GM12878 (cell line): Measurements from ENCODE around the gene IGF2BP2. TPM values are rescaled to one million over a fixed set of nuclear protein-coding genes. Genes with fewer than 3 reads are reported as not detected.

Experiments used
- ATAC-seq: fragments of 200-7000 bp; cut with Tn5 transposase; 3 replicates; pipeline ENCODE4 v1.9.1; 2020; ENCODE audit warnings: mild to moderate bottlenecking, moderate library complexity
- BruUV-seq: library from RNA; stranded (reverse); fragments of 400-500 nt; replicated peaks from 2 replicates; lab custom pipeline; 2021; lab: Mats Ljungman, UMichigan
- CTCF ChIA-PET: fragments of 300-600 bp; sonication (Branson Sonifier 250); formaldehyde crosslinking; extraction: SDS; loops from one replicate; lab custom pipeline; 2021; ENCODE audit warnings: inconsistent platforms; lab: Yijun Ruan, JAX
- POLR2A ChIA-PET: fragments of 350-600 bp; formaldehyde crosslinking; extraction: SDS; loops from one replicate; lab custom pipeline; 2021; ENCODE audit warnings: inconsistent platforms; lab: Charles Lee
- RAD21 ChIA-PET: fragments of 300-600 bp; sonication (Branson Sonifier 250); formaldehyde crosslinking; loops from one replicate; lab custom pipeline; 2023; ENCODE audit warnings: antibody characterized with exemption; ENCODE audit not compliant: unreplicated experiment; lab: Charles Lee
- SMC1A ChIA-PET: fragments of 300-600 bp; sonication (Branson Sonifier 250); formaldehyde crosslinking; loops from one replicate; lab custom pipeline; 2023; ENCODE audit not compliant: unreplicated experiment, uncharacterized antibody; lab: Charles Lee
- DNase-seq: peaks from one replicate; pipeline ENCODE4 v3.0.0-alpha.2; 2011; ENCODE audit warnings: low read depth, low spot score
- FAIRE-seq: peaks from 3 replicates; lab custom pipeline; 2011; peaks lifted over from hg19 to GRCh38; lab: Jason Lieb, UNC
- H2AFZ ChIP-seq: 2 replicates; pipeline ENCODE4 v1.6.0; 2011; ENCODE audit warnings: low read depth, low read length, control low read depth; ENCODE audit not compliant: control insufficient read depth
- H3K27ac ChIP-seq: 2 replicates; pipeline ENCODE4 v1.5.1; 2011; ENCODE audit warnings: control low read depth; ENCODE audit not compliant: control insufficient read depth, insufficient read depth
- H3K27me3 ChIP-seq, 2 experiments: replicated peaks in 1 of 2; 2 replicates each; pipeline versions ENCODE4 v1.6.0 to v1.6.1; 2011; ENCODE audit warnings: low read length in 1 of 2; ENCODE audit not compliant: control insufficient read depth in 2 of 2, insufficient read depth in 2 of 2
- H3K36me3 ChIP-seq, 2 experiments: 2 replicates each; pipeline ENCODE4 v1.5.1; 2011; ENCODE audit warnings: low read length in 1 of 2; ENCODE audit not compliant: control insufficient read depth in 2 of 2, insufficient read depth in 2 of 2
- H3K4me1 ChIP-seq: 2 replicates; pipeline ENCODE4 v1.6.1; 2011; ENCODE audit warnings: mild to moderate bottlenecking, low read length, moderate library complexity, mixed read lengths; ENCODE audit not compliant: control insufficient read depth, insufficient read depth
- H3K4me2 ChIP-seq: 2 replicates; pipeline ENCODE4 v1.6.0; 2011; ENCODE audit warnings: control low read depth; ENCODE audit not compliant: control insufficient read depth, insufficient read depth
- H3K4me3 ChIP-seq: fragments of 200-600 bp; sonication (generic); 2 replicates; pipeline ENCODE4 v1.5.1; 2016
- H3K79me2 ChIP-seq: 2 replicates; pipeline ENCODE4 v1.6.0; 2011; ENCODE audit warnings: low read length; ENCODE audit not compliant: control insufficient read depth, insufficient read depth
- H3K9ac ChIP-seq: 2 replicates; pipeline ENCODE4 v1.8.0; 2011; ENCODE audit warnings: low read length, control low read depth, mixed read lengths; ENCODE audit not compliant: control insufficient read depth, insufficient read depth
- H3K9me3 ChIP-seq: replicated peaks from 3 replicates; pipeline ENCODE4 v1.5.1; 2011; ENCODE audit warnings: mild to moderate bottlenecking, low read length; ENCODE audit not compliant: control insufficient read depth, insufficient read depth
- H4K20me1 ChIP-seq: 2 replicates; pipeline ENCODE4 v1.6.0; 2011; ENCODE audit not compliant: control insufficient read depth, insufficient read depth
- ATF7 ChIP-seq: fragments of 450-650 bp; IDR thresholded peaks from 2 replicates; pipeline ENCODE4 v1.6.1; 2016; ENCODE audit warnings: low read depth, mild to moderate bottlenecking
- BACH1 ChIP-seq: fragments of 450-650 bp; IDR thresholded peaks from 2 replicates; pipeline ENCODE4 v1.6.1; 2017; ENCODE audit warnings: mild to moderate bottlenecking, borderline replicate concordance
- BHLHE40 ChIP-seq, 2 experiments: fragments of 450-650 bp in 1 of 2; IDR thresholded peaks; 2 replicates each; pipeline ENCODE4 v1.6.1; 2011 to 2017; ENCODE audit warnings: low read depth in 2 of 2, borderline replicate concordance in 1 of 2, improper control_type of control experiment in 1 of 2, low read length in 1 of 2, mild to moderate bottlenecking in 1 of 2
- LARP7 ChIP-seq: fragments of 450-650 bp; IDR thresholded peaks from 2 replicates; pipeline ENCODE4 v1.6.1; 2017; ENCODE audit warnings: mild to moderate bottlenecking
- POLR2AphosphoS5 ChIP-seq: IDR thresholded peaks from 2 replicates; pipeline ENCODE4 v1.6.1; 2011; ENCODE audit warnings: mild to moderate bottlenecking, low read length, inconsistent platforms
- RELA ChIP-seq: fragments of 450-650 bp; IDR thresholded peaks from 2 replicates; pipeline ENCODE4 v1.8.0; 2014; ENCODE audit warnings: borderline replicate concordance; ENCODE audit not compliant: partially characterized antibody
- SMC3 ChIP-seq: IDR thresholded peaks from 2 replicates; pipeline ENCODE4 v1.6.1; 2011; ENCODE audit warnings: low read length, improper control_type of control experiment, borderline replicate concordance
- SP1 ChIP-seq: IDR thresholded peaks from one replicate; pipeline ENCODE4 v1.6.1; 2011; ENCODE audit warnings: low read depth, low read length
- SPI1 ChIP-seq: IDR thresholded peaks from 2 replicates; pipeline ENCODE4 v1.6.1; 2011; ENCODE audit warnings: low read depth, mild to moderate bottlenecking, low read length, moderate library complexity, borderline replicate concordance; ENCODE audit not compliant: insufficient read depth
- STAT1 ChIP-seq: fragments of 450-650 bp; conservative IDR thresholded peaks from 2 replicates; pipeline ENCODE4 v1.6.1; 2014; ENCODE audit warnings: antibody characterized with exemption, mild to moderate bottlenecking
- TARDBP ChIP-seq: IDR thresholded peaks from 2 replicates; pipeline ENCODE4 v1.6.1; 2016; ENCODE audit warnings: borderline replicate concordance
- TBL1XR1 ChIP-seq: IDR thresholded peaks from 2 replicates; pipeline ENCODE4 v1.6.1; 2012; ENCODE audit warnings: low read depth, low read length, improper control_type of control experiment
- TCF12 ChIP-seq: IDR thresholded peaks from 2 replicates; pipeline ENCODE4 v1.6.1; 2011; ENCODE audit warnings: low read depth, mild to moderate bottlenecking, low read length
- WGBS: methylation state at CpG from one replicate; pipeline ENCODE4 v1.1.6; 2016; ENCODE audit warnings: low lambda C conversion rate; ENCODE audit not compliant: insufficient replicate concordance, insufficient coverage; ENCODE audit errors: missing lambda C conversion rate; 5-methylcytosine and 5-hydroxymethylcytosine counted together
- in situ Hi-C: fragments of 300-500 bp; cut with MboI; formaldehyde crosslinking; loops from 9 replicates; pipeline ENCODE4 v1.14.3; 2018; ENCODE audit warnings: mixed read lengths
- intact Hi-C: fragments of 100-400 bp; cut with micrococcal nuclease; formaldehyde crosslinking; loops from one replicate; pipeline ENCODE4 v1.14.2; 2022; ENCODE audit not compliant: unreplicated experiment
- polyA plus RNA-seq, 11 experiments: library from polyadenylated mRNA; depleted of rRNA in 4 of 11; unstranded in 6 of 11; stranded (reverse) in 5 of 11; fragments of >200 nt; fragmentation: Nextera tagmentation in 4 of 11; fragmentation: Illumina TruSeq in 1 of 11; extraction: Ambion mirVana in 4 of 11; extraction: Trizol in 1 of 11; gene quantifications; 1 replicate in 1 of 11; 2 replicates in 10 of 11; pipeline versions ENCODE4 v1.2.1 to v1.2.3, GENCODE V29; 2011 to 2016; ENCODE audit warnings: inconsistent platforms in 2 of 11, missing spikeins in 2 of 11, low read depth in 1 of 11
- total RNA-seq, 4 experiments: library from RNA; depleted of rRNA in 3 of 4; stranded (reverse); fragments of >200 nt in 3 of 4; fragmentation: Illumina TruSeq in 1 of 4; extraction: Trizol in 1 of 4; gene quantifications; 2 replicates each; pipeline versions ENCODE4 v1.2.1 to v1.2.3, GENCODE V29; 2013 to 2021
- TF ChIP-seq, protein P1 (sequence below): IDR thresholded peaks from 2 replicates; pipeline ENCODE4 v1.6.1; 2012; ENCODE audit warnings: low read depth, low read length, improper control_type of control experiment
- TF ChIP-seq, protein P2 (sequence below): fragments of 150-350 bp; IDR thresholded peaks from 2 replicates; pipeline ENCODE4 v1.6.1; 2016; ENCODE audit warnings: low read depth, low read length
- TF ChIP-seq, protein P3 (sequence below): IDR thresholded peaks from 2 replicates; pipeline ENCODE4 v1.6.1; 2011; ENCODE audit warnings: mild to moderate bottlenecking, low read depth, low read length, moderate library complexity; ENCODE audit not compliant: insufficient replicate concordance
- TF ChIP-seq, protein P4 (sequence below): IDR thresholded peaks from 2 replicates; pipeline ENCODE4 v1.6.1; 2012; ENCODE audit warnings: low read length, inconsistent platforms

The IGF2BP2 gene
- total and polyA plus RNA-seq, 10 of the 15 experiments (the other 5 are each of a cell fraction or from before 2014, with no cell fraction given): 0.25 to 0.72 TPM; not detected in 8

DNA sequence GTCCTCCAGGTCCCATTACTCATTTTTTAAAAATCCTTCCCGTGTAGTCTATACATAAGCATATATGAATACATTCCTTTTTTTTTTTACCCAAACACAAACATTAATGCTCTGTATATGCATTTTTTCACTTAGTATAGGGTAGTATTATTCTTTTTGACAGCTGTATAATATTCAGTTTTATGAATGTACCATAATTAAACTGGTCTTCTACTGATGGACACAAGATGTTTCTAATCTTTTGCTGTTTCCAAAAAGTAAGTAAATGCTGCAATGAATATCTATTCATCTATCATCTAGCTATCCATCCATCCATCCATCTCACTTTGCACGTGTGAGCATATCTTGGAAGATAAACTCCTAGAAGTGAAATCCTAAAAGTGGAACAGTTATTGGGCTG, 110.8 kb downstream of the IGF2BP2 start (continued):
- TF ChIP-seq, protein P1, sequence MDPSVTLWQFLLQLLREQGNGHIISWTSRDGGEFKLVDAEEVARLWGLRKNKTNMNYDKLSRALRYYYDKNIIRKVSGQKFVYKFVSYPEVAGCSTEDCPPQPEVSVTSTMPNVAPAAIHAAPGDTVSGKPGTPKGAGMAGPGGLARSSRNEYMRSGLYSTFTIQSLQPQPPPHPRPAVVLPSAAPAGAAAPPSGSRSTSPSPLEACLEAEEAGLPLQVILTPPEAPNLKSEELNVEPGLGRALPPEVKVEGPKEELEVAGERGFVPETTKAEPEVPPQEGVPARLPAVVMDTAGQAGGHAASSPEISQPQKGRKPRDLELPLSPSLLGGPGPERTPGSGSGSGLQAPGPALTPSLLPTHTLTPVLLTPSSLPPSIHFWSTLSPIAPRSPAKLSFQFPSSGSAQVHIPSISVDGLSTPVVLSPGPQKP: no peak
- no peak for TF ChIP-seq BACH1
- no peak for TF ChIP-seq BHLHE40 (IDR thresholded peaks at IDR 0.05; ENCODE audit: borderline replicate concordance in 1 of 2, low read depth in 2 of 2, low read length in 1 of 2)
- TF ChIP-seq, protein P2, sequence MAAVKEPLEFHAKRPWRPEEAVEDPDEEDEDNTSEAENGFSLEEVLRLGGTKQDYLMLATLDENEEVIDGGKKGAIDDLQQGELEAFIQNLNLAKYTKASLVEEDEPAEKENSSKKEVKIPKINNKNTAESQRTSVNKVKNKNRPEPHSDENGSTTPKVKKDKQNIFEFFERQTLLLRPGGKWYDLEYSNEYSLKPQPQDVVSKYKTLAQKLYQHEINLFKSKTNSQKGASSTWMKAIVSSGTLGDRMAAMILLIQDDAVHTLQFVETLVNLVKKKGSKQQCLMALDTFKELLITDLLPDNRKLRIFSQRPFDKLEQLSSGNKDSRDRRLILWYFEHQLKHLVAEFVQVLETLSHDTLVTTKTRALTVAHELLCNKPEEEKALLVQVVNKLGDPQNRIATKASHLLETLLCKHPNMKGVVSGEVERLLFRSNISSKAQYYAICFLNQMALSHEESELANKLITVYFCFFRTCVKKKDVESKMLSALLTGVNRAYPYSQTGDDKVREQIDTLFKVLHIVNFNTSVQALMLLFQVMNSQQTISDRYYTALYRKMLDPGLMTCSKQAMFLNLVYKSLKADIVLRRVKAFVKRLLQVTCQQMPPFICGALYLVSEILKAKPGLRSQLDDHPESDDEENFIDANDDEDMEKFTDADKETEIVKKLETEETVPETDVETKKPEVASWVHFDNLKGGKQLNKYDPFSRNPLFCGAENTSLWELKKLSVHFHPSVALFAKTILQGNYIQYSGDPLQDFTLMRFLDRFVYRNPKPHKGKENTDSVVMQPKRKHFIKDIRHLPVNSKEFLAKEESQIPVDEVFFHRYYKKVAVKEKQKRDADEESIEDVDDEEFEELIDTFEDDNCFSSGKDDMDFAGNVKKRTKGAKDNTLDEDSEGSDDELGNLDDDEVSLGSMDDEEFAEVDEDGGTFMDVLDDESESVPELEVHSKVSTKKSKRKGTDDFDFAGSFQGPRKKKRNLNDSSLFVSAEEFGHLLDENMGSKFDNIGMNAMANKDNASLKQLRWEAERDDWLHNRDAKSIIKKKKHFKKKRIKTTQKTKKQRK: no peak
- no peak for TF ChIP-seq ATF7

DNA sequence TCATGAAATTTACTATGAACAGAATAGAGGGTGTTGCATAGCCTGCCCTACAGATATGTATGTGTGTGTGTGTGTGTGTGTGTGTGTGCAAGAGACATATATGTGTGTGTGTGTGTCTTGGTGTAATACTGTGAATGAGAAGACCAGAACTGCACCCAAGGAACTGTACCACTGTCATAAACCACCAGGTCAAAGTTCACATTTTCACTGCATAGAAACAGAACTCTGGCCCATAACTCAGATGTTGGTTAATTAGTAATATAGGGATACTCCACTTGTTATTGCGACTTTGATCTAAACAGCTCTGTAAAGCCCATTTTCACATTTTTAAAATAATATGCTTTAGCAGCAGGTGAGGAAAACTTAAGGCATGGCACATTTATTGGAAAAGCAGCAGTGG, 111.8 kb downstream of the IGF2BP2 start:
- no peak overlapping the region for H3K9ac ChIP-seq
- H4K20me1 ChIP-seq: no peaks in the 10 kb centered on the region
- H2AFZ ChIP-seq: no peak overlapping the region
- no peaks in the 10 kb centered on the region; the same call in 2 of the 3 replicates for H3K9me3 ChIP-seq
- FAIRE-seq: no peak
- ChIA-PET SMC1A (interaction anchor here (1.2 to 1.7 kb wide), 2 partner anchors 10 to 55 kb away, joined by 3 read pairs; no protein-coding TSS in a partner anchor), RAD21 (no interaction called here), CTCF (interaction anchor here (0.9 kb wide), 1 partner anchor 55 kb away, joined by 4 read pairs; no protein-coding TSS in a partner anchor), POLR2A (interaction anchor here (0.8 kb wide), 1 partner anchor 10 kb away, joined by 3 read pairs; no protein-coding TSS in a partner anchor)
- in situ Hi-C loops: no loop called here
- H3K79me2 ChIP-seq: no peaks in the 10 kb centered on the region
- 33% methylated on average over 1 of the region's 1 CpG for WGBS
- no peak overlapping the region for H3K4me2 ChIP-seq
- no peak for DNase-seq
- no peak overlapping the region for H3K4me3 ChIP-seq
- H3K4me1 ChIP-seq: no peaks in the 10 kb centered on the region
- H3K36me3 ChIP-seq: no peaks in the 10 kb centered on the region
- H3K27me3 ChIP-seq: peaks cover 0 to 9% of the 10 kb centered on the region in 2 experiments; a peak in 1 of 4 replicates
- intact Hi-C loops: no loop called here
- BruUV-seq: no TSS peak
- no peak for ATAC-seq
- no peak overlapping the region for H3K27ac ChIP-seq
- TF ChIP-seq RELA (no peak), SPI1 (no peak), SMC3 (no peak), LARP7 (no peak), TCF12 (no peak), POLR2AphosphoS5 (no peak), SP1 (no peak), TARDBP (no peak), STAT1 (no peak), TBL1XR1 (no peak)
- TF ChIP-seq, protein P3, sequence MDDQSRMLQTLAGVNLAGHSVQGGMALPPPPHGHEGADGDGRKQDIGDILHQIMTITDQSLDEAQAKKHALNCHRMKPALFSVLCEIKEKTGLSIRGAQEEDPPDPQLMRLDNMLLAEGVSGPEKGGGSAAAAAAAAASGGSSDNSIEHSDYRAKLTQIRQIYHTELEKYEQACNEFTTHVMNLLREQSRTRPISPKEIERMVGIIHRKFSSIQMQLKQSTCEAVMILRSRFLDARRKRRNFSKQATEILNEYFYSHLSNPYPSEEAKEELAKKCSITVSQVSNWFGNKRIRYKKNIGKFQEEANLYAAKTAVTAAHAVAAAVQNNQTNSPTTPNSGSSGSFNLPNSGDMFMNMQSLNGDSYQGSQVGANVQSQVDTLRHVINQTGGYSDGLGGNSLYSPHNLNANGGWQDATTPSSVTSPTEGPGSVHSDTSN: no peak
- TF ChIP-seq, protein P4, sequence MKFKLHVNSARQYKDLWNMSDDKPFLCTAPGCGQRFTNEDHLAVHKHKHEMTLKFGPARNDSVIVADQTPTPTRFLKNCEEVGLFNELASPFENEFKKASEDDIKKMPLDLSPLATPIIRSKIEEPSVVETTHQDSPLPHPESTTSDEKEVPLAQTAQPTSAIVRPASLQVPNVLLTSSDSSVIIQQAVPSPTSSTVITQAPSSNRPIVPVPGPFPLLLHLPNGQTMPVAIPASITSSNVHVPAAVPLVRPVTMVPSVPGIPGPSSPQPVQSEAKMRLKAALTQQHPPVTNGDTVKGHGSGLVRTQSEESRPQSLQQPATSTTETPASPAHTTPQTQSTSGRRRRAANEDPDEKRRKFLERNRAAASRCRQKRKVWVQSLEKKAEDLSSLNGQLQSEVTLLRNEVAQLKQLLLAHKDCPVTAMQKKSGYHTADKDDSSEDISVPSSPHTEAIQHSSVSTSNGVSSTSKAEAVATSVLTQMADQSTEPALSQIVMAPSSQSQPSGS: no peak
